Measurements from ENCODE around the gene HMCN2. TPM values are rescaled to one million over a fixed set of nuclear protein-coding genes. Genes with fewer than 3 reads are reported as not detected.

The HMCN2 gene
- total and polyA plus RNA-seq, 2 experiments from 2014 or later = not detected

GRCh38 chr9:130288926-130289690 is 23.5 kb downstream of the HMCN2 start:
- 7 to 16% methylated on average over 10 to 13 of the region's 13 CpGs for WGBS, 2 experiments (ENCODE audit: low coverage in 1 of 2, low lambda C conversion rate in 2 of 2, missing lambda C conversion rate in 2 of 2)
- Histone ChIP-seq H4K20me1 (ENCODE audit: insufficient read depth) (no peaks in the 10 kb centered on the region), H3K27ac (no peak overlapping the region), H3K9me2 (ENCODE audit: insufficient read depth) (no peaks in the 10 kb centered on the region), H3K27me3 (replicated peaks; ENCODE audit: insufficient read depth) (peaks cover 62% of the 10 kb centered on the region), H2AFZ (no peak overlapping the region), H3K4me3 (no peak overlapping the region), H3K9ac (no peak overlapping the region), H3F3A (ENCODE audit: insufficient read depth) (peaks cover 7% of the 10 kb centered on the region; the same call in 1 of the 2 replicates), H3K9me3 (ENCODE audit: low read depth) (no peaks in the 10 kb centered on the region), H3K4me1 (ENCODE audit: insufficient read depth) (peaks cover 8% of the 10 kb centered on the region; the same call in 1 of the 2 replicates), H3K4me2 (ENCODE audit: unreplicated experiment) (no peak overlapping the region), H3K36me3 (ENCODE audit: low read depth) (no peaks in the 10 kb centered on the region), H3K79me2 (ENCODE audit: insufficient read depth) (no peaks in the 10 kb centered on the region)
- DNase-seq = no peak
- TF ChIP-seq EZH2phosphoT487 (IDR thresholded peaks at IDR 0.05; ENCODE audit: insufficient read depth, low read depth) (no peak), EZH2 (IDR thresholded peaks at IDR 0.05; ENCODE audit: insufficient read depth, poor library complexity, severe bottlenecking) (no peak)
- in situ Hi-C loops (cut with MboI) = no loop called here

GRCh38 chr9:130289711-130290241 is 24.2 kb downstream of the HMCN2 start:
- TF ChIP-seq EZH2phosphoT487 (IDR thresholded peaks at IDR 0.05; ENCODE audit: insufficient read depth, low read depth) (no peak), EZH2 (IDR thresholded peaks at IDR 0.05; ENCODE audit: insufficient read depth, poor library complexity, severe bottlenecking) (no peak)
- in situ Hi-C loops (cut with MboI) = no loop called here
- no peak overlapping the region for H3K9ac ChIP-seq
- H3K27ac ChIP-seq = no peak overlapping the region
- no peaks in the 10 kb centered on the region for H3K36me3 ChIP-seq (ENCODE audit: low read depth)
- peaks cover 8% of the 10 kb centered on the region; the same call in 1 of the 2 replicates for H3K4me1 ChIP-seq (ENCODE audit: insufficient read depth)
- WGBS, 2 experiments (ENCODE audit: low coverage in 1 of 2, low lambda C conversion rate in 2 of 2, missing lambda C conversion rate in 2 of 2) = 7 to 11% methylated on average over 12 of the region's 12 CpGs
- no peaks in the 10 kb centered on the region for H3K79me2 ChIP-seq (ENCODE audit: insufficient read depth)
- no peak overlapping the region for H3K4me2 ChIP-seq (ENCODE audit: unreplicated experiment)
- no peak overlapping the region for H2AFZ ChIP-seq
- H3K4me3 ChIP-seq = no peak overlapping the region
- H3K9me2 ChIP-seq (ENCODE audit: insufficient read depth) = no peaks in the 10 kb centered on the region
- H4K20me1 ChIP-seq (ENCODE audit: insufficient read depth) = no peaks in the 10 kb centered on the region
- H3K9me3 ChIP-seq (ENCODE audit: low read depth) = no peaks in the 10 kb centered on the region
- H3F3A ChIP-seq (ENCODE audit: insufficient read depth) = peaks cover 7% of the 10 kb centered on the region; the same call in 1 of the 2 replicates
- H3K27me3 ChIP-seq (replicated peaks; ENCODE audit: insufficient read depth) = peaks cover 64% of the 10 kb centered on the region
- no peak for DNase-seq

GRCh38 chr9:130290291-130291181 is 25.0 kb downstream of the HMCN2 start:
- 22% methylated on average over 13 of the region's 13 CpGs for WGBS, 2 experiments (ENCODE audit: low coverage in 1 of 2, low lambda C conversion rate in 2 of 2, missing lambda C conversion rate in 2 of 2)
- TF ChIP-seq EZH2 (IDR thresholded peaks at IDR 0.05; ENCODE audit: insufficient read depth, poor library complexity, severe bottlenecking) = no peak
- TF ChIP-seq EZH2phosphoT487 (IDR thresholded peaks at IDR 0.05; ENCODE audit: insufficient read depth, low read depth) = no peak
- Histone ChIP-seq H4K20me1 (ENCODE audit: insufficient read depth) (no peaks in the 10 kb centered on the region), H3K79me2 (ENCODE audit: insufficient read depth) (no peaks in the 10 kb centered on the region), H3K9ac (no peak overlapping the region), H3K4me3 (no peak overlapping the region), H3K9me2 (ENCODE audit: insufficient read depth) (no peaks in the 10 kb centered on the region), H3F3A (ENCODE audit: insufficient read depth) (peaks cover 7% of the 10 kb centered on the region; the same call in 1 of the 2 replicates), H3K4me1 (ENCODE audit: insufficient read depth) (peaks cover 8% of the 10 kb centered on the region; the same call in 1 of the 2 replicates), H2AFZ (no peak overlapping the region), H3K4me2 (ENCODE audit: unreplicated experiment) (no peak overlapping the region), H3K36me3 (ENCODE audit: low read depth) (no peaks in the 10 kb centered on the region), H3K27ac (no peak overlapping the region), H3K9me3 (ENCODE audit: low read depth) (no peaks in the 10 kb centered on the region), H3K27me3 (replicated peaks; ENCODE audit: insufficient read depth) (peaks cover 64% of the 10 kb centered on the region)
- in situ Hi-C loops (cut with MboI) = no loop called here
- DNase-seq = no peak

GRCh38 chr9:130291474-130291873 is 25.9 kb downstream of the HMCN2 start:
- H3K27me3 ChIP-seq (replicated peaks; ENCODE audit: insufficient read depth) = peaks cover 64% of the 10 kb centered on the region
- H3K79me2 ChIP-seq (ENCODE audit: insufficient read depth) = no peaks in the 10 kb centered on the region
- 38 to 41% methylated on average over 5 of the region's 5 CpGs for WGBS, 2 experiments (ENCODE audit: low coverage in 1 of 2, low lambda C conversion rate in 2 of 2, missing lambda C conversion rate in 2 of 2)
- H3K9me2 ChIP-seq (ENCODE audit: insufficient read depth) = no peaks in the 10 kb centered on the region
- H4K20me1 ChIP-seq (ENCODE audit: insufficient read depth) = no peaks in the 10 kb centered on the region
- no peak overlapping the region for H3K4me3 ChIP-seq
- H3K36me3 ChIP-seq (ENCODE audit: low read depth) = no peaks in the 10 kb centered on the region
- peaks cover 7% of the 10 kb centered on the region; the same call in 1 of the 2 replicates for H3F3A ChIP-seq (ENCODE audit: insufficient read depth)
- no peak for DNase-seq
- H3K4me2 ChIP-seq (ENCODE audit: unreplicated experiment) = no peak overlapping the region
- H3K9me3 ChIP-seq (ENCODE audit: low read depth) = no peaks in the 10 kb centered on the region
- no peak overlapping the region for H3K27ac ChIP-seq
- peaks cover 8% of the 10 kb centered on the region; the same call in 1 of the 2 replicates for H3K4me1 ChIP-seq (ENCODE audit: insufficient read depth)
- in situ Hi-C loops (cut with MboI) = no loop called here
- TF ChIP-seq EZH2 (IDR thresholded peaks at IDR 0.05; ENCODE audit: insufficient read depth, poor library complexity, severe bottlenecking) = no peak
- TF ChIP-seq EZH2phosphoT487 (IDR thresholded peaks at IDR 0.05; ENCODE audit: insufficient read depth, low read depth) = no peak
- H3K9ac ChIP-seq = no peak overlapping the region
- no peak overlapping the region for H2AFZ ChIP-seq

All from GM23248 (cell line).